Tibial nerve (tissue), 4 donors: Measurements from ENCODE around the gene CLDN6.

ENCODE experiments used
- EP300 ChIP-seq, 2 donors: sonication (generic); formaldehyde crosslinking; IDR thresholded peaks; one replicate each; pipeline ENCODE4 v1.6.1; 2017; ENCODE audit warnings: antibody characterized with exemption in 2 of 2, mild to moderate bottlenecking in 1 of 2
- POLR2A ChIP-seq, 2 donors: fragments of 450-650 bp; IDR thresholded peaks; one replicate each; pipeline ENCODE4 v1.6.1; 2017; ENCODE audit warnings: antibody characterized with exemption in 2 of 2, mild to moderate bottlenecking in 2 of 2, moderate library complexity in 2 of 2
- TF ChIP-seq, protein P1 (sequence below), 5 experiments: fragments of 200-600 bp in 3 of 5; fragments of 450-650 bp in 2 of 5; sonication (generic) in 3 of 5; IDR thresholded peaks; one replicate each; pipeline ENCODE4 v1.5.1; 2016 to 2019; ENCODE audit warnings: antibody characterized with exemption in 5 of 5, mild to moderate bottlenecking in 3 of 5, moderate library complexity in 2 of 5

GRCh38 chr16:3059041-3059722, 41.2 kb upstream of the CLDN6 start:
- TF ChIP-seq, protein P1, sequence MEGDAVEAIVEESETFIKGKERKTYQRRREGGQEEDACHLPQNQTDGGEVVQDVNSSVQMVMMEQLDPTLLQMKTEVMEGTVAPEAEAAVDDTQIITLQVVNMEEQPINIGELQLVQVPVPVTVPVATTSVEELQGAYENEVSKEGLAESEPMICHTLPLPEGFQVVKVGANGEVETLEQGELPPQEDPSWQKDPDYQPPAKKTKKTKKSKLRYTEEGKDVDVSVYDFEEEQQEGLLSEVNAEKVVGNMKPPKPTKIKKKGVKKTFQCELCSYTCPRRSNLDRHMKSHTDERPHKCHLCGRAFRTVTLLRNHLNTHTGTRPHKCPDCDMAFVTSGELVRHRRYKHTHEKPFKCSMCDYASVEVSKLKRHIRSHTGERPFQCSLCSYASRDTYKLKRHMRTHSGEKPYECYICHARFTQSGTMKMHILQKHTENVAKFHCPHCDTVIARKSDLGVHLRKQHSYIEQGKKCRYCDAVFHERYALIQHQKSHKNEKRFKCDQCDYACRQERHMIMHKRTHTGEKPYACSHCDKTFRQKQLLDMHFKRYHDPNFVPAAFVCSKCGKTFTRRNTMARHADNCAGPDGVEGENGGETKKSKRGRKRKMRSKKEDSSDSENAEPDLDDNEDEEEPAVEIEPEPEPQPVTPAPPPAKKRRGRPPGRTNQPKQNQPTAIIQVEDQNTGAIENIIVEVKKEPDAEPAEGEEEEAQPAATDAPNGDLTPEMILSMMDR (IDR thresholded peaks at IDR 0.05) = peak; percentile 96 to 99 (median 99)
- TF ChIP-seq EP300 (IDR thresholded peaks at IDR 0.05) = peak in 1 of 2 donors; percentile 45
- TF ChIP-seq POLR2A (IDR thresholded peaks at IDR 0.05) = peak in 1 of 2 donors; percentile 28
